Measurements from ENCODE around the gene OR10C1. TPM values are rescaled to one million over a fixed set of nuclear protein-coding genes. Genes with fewer than 3 reads are reported as not detected.

Gene OR10C1
- total RNA-seq, 1 experiment from 2014 or later: not detected

DNA sequence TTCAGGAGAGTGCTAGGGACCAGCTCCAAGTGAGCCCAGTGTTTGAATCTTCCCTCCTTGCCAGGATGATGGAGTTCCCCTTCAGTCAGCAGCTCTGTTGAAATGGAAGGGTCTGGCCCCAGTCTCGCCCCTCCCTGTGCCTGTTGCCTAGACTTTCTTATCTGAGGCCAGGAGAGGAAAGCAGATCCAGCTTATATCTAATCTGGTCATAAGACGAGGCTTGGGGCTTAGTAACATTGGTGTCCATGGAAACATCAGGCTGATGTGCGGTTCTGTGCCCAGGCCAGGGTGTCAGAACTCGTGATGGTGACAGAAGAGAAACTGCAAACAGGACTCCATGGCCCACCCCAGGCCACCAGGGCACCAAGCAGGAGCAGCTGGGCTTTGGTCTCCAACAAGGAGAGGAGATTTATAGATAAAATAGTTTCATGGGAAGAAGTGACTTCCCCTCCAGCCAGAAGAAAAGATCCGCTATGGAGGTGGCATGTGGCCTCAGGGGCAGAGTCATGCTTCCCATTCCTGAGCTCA lies 38.9 kb downstream of the OR10C1 start:
- Histone ChIP-seq H3K4ac (ENCODE audit: low read depth, low read length) (no peak overlapping the region), H3K9me3 (ENCODE audit: control insufficient read depth, low read depth, low read length) (no peaks in the 10 kb centered on the region), H3K27me3 (ENCODE audit: insufficient read depth, low read length) (no peaks in the 10 kb centered on the region), H3K56ac (ENCODE audit: insufficient read length, low read depth, low read length) (no peak overlapping the region), H2AK5ac (ENCODE audit: insufficient read length, low read length) (no peak overlapping the region), H3K23me2 (ENCODE audit: insufficient read length, low read depth, low read length, poor library complexity, severe bottlenecking) (no peaks in the 10 kb centered on the region), H3K23ac (ENCODE audit: insufficient read length, low read depth, low read length) (no peak overlapping the region), H4K5ac (ENCODE audit: insufficient read length, low read depth, low read length) (no peak overlapping the region), H2AFZ (ENCODE audit: low read length) (no peak overlapping the region), H3K79me2 (ENCODE audit: insufficient read depth, low read length) (no peaks in the 10 kb centered on the region), H3K79me1 (ENCODE audit: insufficient read depth, low read depth, low read length, poor library complexity, severe bottlenecking) (no peaks in the 10 kb centered on the region), H4K20me1 (ENCODE audit: control insufficient read depth, insufficient read depth, insufficient read length) (no peaks in the 10 kb centered on the region), H3K14ac (ENCODE audit: insufficient read depth, low read length) (no peak overlapping the region), H4K8ac (replicated peaks; ENCODE audit: insufficient read length, low read depth, low read length) (no peak overlapping the region), H3T11ph (ENCODE audit: low read length) (no peak overlapping the region), H2BK120ac (ENCODE audit: low read depth, low read length, poor library complexity, severe bottlenecking) (no peak overlapping the region), H2BK20ac (ENCODE audit: low read depth, low read length, poor library complexity, severe bottlenecking) (no peak overlapping the region), H2BK12ac (ENCODE audit: insufficient read length, low read depth, low read length) (no peak overlapping the region), H3K9ac (ENCODE audit: extremely low read depth, insufficient read length, low read length) (no peak overlapping the region), H2BK15ac (ENCODE audit: low read depth, low read length) (no peak overlapping the region), H4K91ac (ENCODE audit: insufficient read length, low read depth, low read length) (no peak overlapping the region), H2BK5ac (ENCODE audit: insufficient read length, low read length) (no peak overlapping the region), H3K4me2 (ENCODE audit: insufficient read depth, insufficient read length, low read length) (no peak overlapping the region), H3K18ac (ENCODE audit: insufficient read length, low read depth, low read length) (no peak overlapping the region), H3K4me1 (ENCODE audit: insufficient read depth, low read length) (no peaks in the 10 kb centered on the region), H3K27ac (ENCODE audit: insufficient read length, low read depth, low read length) (no peak overlapping the region)
- H3K4me1 Mint-ChIP-seq: 0 out of 4 replicates have a peak, but pooled peaks cover 0 to 2% of the 10 kb centered on the region in 2 experiments
- TF ChIP-seq, protein P1, sequence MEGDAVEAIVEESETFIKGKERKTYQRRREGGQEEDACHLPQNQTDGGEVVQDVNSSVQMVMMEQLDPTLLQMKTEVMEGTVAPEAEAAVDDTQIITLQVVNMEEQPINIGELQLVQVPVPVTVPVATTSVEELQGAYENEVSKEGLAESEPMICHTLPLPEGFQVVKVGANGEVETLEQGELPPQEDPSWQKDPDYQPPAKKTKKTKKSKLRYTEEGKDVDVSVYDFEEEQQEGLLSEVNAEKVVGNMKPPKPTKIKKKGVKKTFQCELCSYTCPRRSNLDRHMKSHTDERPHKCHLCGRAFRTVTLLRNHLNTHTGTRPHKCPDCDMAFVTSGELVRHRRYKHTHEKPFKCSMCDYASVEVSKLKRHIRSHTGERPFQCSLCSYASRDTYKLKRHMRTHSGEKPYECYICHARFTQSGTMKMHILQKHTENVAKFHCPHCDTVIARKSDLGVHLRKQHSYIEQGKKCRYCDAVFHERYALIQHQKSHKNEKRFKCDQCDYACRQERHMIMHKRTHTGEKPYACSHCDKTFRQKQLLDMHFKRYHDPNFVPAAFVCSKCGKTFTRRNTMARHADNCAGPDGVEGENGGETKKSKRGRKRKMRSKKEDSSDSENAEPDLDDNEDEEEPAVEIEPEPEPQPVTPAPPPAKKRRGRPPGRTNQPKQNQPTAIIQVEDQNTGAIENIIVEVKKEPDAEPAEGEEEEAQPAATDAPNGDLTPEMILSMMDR (conservative IDR thresholded peaks at IDR 0.05): no peak
- H3K4me3 Mint-ChIP-seq: no peak overlapping the region
- peaks cover 3% of the 10 kb centered on the region in 2 experiments; a peak in 3 of 5 replicates for H3K9me3 Mint-ChIP-seq
- no peak overlapping the region for H3K27ac Mint-ChIP-seq
- peaks cover 2% of the 10 kb centered on the region for H3K27me3 Mint-ChIP-seq (ENCODE audit: low read depth)
- WGBS (ENCODE audit: extremely low coverage, insufficient read length, low lambda C conversion rate): no CpG with 5 or more reads among the region's 5 CpGs
- DNase-seq: no peak
- H3K36me3 Mint-ChIP-seq (ENCODE audit: insufficient read depth in 1 of 3, low read depth in 3 of 3): peaks cover 0 to 2% (median 0%) of the 10 kb centered on the region in 3 experiments; a peak in 1 of 7 replicates
